ENCODE results near the gene C4A.
"Not testable (repeated sequence)": the region's sequence is repeated elsewhere in the genome, so short reads cannot be mapped to it uniquely, and the experiment has no call there.

Gene C4A

DNA sequence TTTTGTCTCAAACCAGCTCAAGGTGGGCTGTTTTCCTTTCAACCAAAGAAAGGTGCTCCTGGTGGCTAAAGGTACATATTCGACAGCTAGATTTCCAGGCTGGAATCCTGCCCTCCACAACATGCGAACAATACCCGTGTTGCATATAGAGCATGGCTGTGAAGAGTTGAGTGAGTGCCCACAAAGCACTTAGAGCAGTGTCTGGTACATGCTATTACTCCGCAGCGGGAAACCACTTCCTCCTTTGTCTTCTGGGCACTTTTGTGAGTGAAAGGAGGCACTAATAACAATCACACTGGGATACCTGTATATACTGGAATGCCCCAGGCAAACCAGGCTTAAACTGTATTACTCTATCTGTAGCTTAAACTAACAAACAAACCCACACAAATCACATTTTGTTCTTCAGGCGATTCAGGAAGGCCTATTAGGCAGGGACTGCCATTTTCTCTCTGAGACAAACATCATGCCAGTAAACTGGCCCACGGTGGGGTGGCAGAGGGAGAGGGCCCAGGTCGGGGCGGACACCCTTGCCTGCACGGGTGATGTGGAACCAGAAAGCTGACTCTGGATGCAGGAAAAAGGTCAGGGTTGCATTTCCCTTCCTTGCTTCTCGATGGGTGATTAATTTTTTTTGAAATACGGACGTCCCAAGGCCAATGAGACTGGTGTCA lies 23.1 kb downstream of the C4A start:
- not testable (repeated sequence) for H3K4me3 ChIP-seq (ENCODE audit: low read length); H3K27me3 ChIP-seq (ENCODE audit: control insufficient read depth, insufficient read depth, low read length); H3K4me1 ChIP-seq (ENCODE audit: control insufficient read depth, insufficient read depth, low read length); H3K36me3 ChIP-seq (ENCODE audit: control insufficient read depth, insufficient read depth, low read length); H3K27ac ChIP-seq (ENCODE audit: low read depth, low read length); H3K9ac ChIP-seq (ENCODE audit: low read length)

DNA sequence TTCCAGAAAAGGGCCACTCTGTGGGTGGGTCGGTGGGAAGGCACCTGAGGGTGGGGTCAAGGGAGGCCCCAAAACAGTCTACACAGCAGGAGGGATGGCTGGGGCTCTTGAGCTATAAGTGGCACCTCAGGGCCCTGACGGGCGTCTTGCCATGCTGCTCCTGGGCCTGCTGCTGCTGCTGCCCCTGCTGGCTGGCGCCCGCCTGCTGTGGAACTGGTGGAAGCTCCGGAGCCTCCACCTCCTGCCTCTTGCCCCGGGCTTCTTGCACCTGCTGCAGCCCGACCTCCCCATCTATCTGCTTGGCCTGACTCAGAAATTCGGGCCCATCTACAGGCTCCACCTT lies 23.7 kb downstream of the C4A start:
- not testable (repeated sequence) for H3K4me1 ChIP-seq (ENCODE audit: control insufficient read depth, insufficient read depth, low read length); H3K36me3 ChIP-seq (ENCODE audit: control insufficient read depth, insufficient read depth, low read length); H3K27ac ChIP-seq (ENCODE audit: low read depth, low read length); H3K27me3 ChIP-seq (ENCODE audit: control insufficient read depth, insufficient read depth, low read length); H3K9ac ChIP-seq (ENCODE audit: low read length); H3K4me3 ChIP-seq (ENCODE audit: low read length)

DNA sequence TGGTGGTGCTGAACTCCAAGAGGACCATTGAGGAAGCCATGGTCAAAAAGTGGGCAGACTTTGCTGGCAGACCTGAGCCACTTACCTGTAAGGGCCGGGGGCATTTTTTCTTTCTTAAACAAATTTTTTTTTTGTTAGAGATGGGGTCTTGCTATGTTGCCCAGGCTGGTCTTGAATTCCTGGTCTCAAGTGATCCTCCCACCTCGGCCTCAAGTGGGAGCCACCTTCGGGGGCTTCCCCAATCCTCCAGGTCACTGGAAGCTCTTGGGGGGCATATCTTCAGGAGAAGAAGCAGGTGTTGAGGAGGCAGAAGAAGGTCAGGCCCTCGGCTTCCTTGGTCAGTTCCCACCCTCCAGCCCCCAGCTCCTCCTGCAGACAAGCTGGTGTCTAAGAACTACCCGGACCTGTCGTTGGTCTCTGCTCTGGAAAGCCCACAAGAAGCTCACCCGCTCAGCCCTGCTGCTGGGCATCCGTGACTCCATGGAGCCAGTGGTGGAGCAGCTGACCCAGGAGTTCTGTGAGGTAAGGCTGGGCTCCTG lies 24.2 kb downstream of the C4A start:
- not testable (repeated sequence) for H3K9ac ChIP-seq (ENCODE audit: low read length); H3K36me3 ChIP-seq (ENCODE audit: control insufficient read depth, insufficient read depth, low read length); H3K27me3 ChIP-seq (ENCODE audit: control insufficient read depth, insufficient read depth, low read length); H3K4me3 ChIP-seq (ENCODE audit: low read length); H3K27ac ChIP-seq (ENCODE audit: low read depth, low read length); H3K4me1 ChIP-seq (ENCODE audit: control insufficient read depth, insufficient read depth, low read length)

DNA sequence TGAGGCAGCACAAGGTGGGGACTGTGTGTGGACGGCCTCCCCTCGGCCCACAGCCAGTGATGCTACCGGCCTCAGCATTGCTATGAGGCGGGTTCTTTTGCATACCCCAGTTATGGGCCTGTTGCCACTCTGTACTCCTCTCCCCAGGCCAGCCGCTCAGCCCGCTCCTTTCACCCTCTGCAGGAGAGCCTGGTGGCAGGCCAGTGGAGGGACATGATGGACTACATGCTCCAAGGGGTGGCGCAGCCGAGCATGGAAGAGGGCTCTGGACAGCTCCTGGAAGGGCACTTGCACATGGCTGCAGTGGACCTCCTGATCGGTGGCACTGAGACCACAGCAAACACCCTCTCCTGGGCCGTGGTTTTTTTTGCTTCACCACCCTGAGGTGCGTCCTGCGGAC lies 25.2 kb downstream of the C4A start:
- not testable (repeated sequence) for H3K27me3 ChIP-seq (ENCODE audit: control insufficient read depth, insufficient read depth, low read length); H3K27ac ChIP-seq (ENCODE audit: low read depth, low read length); H3K4me1 ChIP-seq (ENCODE audit: control insufficient read depth, insufficient read depth, low read length); H3K36me3 ChIP-seq (ENCODE audit: control insufficient read depth, insufficient read depth, low read length); H3K9ac ChIP-seq (ENCODE audit: low read length); H3K4me3 ChIP-seq (ENCODE audit: low read length)

DNA sequence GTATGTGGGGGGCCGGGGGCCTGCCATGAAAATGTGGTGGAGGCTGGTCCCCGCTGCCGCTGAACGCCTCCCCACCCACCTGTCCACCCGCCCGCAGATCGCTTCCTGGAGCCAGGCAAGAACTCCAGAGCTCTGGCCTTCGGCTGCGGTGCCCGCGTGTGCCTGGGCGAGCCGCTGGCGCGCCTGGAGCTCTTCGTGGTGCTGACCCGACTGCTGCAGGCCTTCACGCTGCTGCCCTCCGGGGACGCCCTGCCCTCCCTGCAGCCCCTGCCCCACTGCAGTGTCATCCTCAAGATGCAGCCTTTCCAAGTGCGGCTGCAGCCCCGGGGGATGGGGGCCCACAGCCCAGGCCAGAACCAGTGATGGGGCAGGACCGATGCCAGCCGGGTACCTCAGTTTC lies 26.2 kb downstream of the C4A start:
- not testable (repeated sequence) for H3K4me3 ChIP-seq (ENCODE audit: low read length); H3K27ac ChIP-seq (ENCODE audit: low read depth, low read length); H3K9ac ChIP-seq (ENCODE audit: low read length); H3K27me3 ChIP-seq (ENCODE audit: control insufficient read depth, insufficient read depth, low read length); H3K4me1 ChIP-seq (ENCODE audit: control insufficient read depth, insufficient read depth, low read length); H3K36me3 ChIP-seq (ENCODE audit: control insufficient read depth, insufficient read depth, low read length)

DNA sequence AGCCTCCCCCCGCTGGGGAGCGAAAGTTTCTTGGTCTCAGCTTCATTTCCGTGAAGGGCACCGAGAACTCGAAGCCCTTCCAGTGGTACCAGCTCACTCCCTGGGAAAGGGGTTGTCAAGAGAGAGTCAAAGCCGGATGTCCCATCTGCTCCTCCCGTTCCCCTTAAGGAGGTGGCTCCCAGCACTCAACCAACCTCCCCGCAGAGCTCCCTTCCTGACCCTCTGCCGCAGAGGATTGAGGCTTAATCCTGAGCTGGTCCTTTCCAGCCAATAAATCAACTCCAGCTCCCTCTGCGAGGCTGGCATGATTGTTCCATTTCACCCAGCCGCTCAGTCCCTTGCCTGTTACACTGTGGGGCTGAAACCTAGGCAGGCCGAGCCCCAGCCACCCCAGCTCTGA lies 26.8 kb downstream of the C4A start:
- H3K36me3 ChIP-seq (ENCODE audit: control insufficient read depth, insufficient read depth, low read length); H3K9ac ChIP-seq (ENCODE audit: low read length); H3K27ac ChIP-seq (ENCODE audit: low read depth, low read length); H3K4me3 ChIP-seq (ENCODE audit: low read length); H3K4me1 ChIP-seq (ENCODE audit: control insufficient read depth, insufficient read depth, low read length); H3K27me3 ChIP-seq (ENCODE audit: control insufficient read depth, insufficient read depth, low read length): not testable (repeated sequence)

DNA sequence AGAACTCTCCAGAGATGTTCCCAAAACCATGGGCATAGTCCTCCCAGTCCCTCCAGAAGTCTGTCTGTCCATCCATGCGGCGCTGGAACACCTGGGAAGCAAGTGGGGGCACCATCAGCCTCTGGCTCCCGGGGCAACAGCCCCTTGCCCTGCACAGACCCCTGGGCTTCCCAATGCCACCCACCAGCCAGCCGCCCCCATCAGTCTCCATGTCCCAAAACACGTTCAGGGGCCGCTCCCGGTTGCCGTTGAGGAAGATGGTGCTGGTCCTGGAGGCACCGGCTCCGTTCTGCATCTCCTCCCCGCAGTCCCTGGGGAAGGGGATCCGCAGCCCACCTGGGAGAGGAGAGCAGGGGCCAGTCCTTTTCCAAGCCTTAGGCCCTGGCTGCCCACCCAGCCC lies 27.7 kb downstream of the C4A start:
- H3K27ac ChIP-seq (ENCODE audit: low read depth, low read length); H3K27me3 ChIP-seq (ENCODE audit: control insufficient read depth, insufficient read depth, low read length); H3K4me3 ChIP-seq (ENCODE audit: low read length); H3K36me3 ChIP-seq (ENCODE audit: control insufficient read depth, insufficient read depth, low read length); H3K9ac ChIP-seq (ENCODE audit: low read length); H3K4me1 ChIP-seq (ENCODE audit: control insufficient read depth, insufficient read depth, low read length): not testable (repeated sequence)

DNA sequence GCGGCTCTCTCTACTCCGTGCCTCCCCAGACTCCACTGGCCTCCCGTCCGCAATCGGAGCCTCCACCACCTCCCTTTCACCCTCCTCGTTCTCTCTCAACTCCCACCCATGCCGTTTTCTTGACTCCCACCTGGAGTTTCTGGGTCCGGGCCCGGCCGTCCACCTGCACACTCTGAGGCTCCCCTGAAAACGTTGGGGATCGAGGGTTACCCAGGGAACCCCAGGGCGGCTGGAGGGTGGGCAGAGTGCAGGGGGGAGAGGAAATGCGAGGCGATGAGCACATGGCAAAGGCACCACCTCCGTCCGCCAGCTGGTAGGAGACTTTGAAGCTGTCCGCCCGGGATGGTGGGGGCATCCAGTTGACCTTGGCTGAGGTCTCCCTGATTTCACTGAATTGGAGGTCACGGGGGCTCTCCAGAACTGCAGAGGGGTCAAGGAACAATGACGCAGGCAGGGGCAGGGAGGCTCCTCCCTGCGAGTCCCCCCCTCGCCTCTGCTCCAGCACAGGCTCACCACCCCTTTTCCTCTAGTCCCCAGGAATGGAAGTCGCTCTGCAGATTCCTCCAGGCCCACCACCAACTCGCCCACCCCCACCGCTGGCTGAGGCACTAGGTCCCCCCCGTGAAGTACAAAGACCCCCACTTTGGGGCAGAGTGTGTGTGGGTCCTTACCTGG lies 29.1 kb downstream of the C4A start:
- H3K4me3 ChIP-seq (ENCODE audit: low read length); H3K9ac ChIP-seq (ENCODE audit: low read length); H3K27ac ChIP-seq (ENCODE audit: low read depth, low read length); H3K4me1 ChIP-seq (ENCODE audit: control insufficient read depth, insufficient read depth, low read length); H3K36me3 ChIP-seq (ENCODE audit: control insufficient read depth, insufficient read depth, low read length); H3K27me3 ChIP-seq (ENCODE audit: control insufficient read depth, insufficient read depth, low read length): not testable (repeated sequence)

DNA sequence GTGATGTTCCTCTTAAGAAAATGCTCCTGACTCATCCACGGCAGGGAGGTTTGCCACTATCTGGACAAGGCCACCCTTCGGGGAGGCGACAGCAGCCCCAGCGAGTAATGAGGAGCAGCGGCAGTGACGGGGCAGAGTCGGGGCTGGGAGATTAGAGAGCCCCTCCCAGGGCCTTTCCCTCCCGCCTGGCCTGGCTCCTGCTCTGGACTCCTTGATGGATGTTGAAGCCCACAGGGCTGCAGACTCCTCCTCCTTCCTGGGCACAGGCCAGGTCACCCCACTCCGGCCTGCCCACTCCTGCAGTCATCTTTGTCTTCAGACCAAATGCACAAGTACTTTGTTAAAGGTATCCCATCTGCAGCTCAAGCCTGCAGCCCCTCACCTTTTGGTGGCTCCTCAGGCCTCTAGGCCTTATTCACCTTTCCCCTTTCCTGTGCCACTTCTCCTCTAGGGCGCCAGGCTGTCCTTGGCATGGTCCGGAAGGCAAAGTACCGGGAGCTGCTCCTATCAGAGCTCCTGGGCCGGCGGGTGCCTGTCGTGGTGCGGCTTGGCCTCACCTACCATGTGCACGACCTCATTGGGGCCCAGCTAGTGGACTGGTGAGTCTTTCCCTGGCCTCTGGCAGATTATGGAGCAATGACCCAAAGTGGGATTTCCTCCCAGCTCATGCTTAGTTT lies 31.2 kb downstream of the C4A start:
- H3K27ac ChIP-seq (ENCODE audit: low read depth, low read length); H3K36me3 ChIP-seq (ENCODE audit: control insufficient read depth, insufficient read depth, low read length); H3K4me1 ChIP-seq (ENCODE audit: control insufficient read depth, insufficient read depth, low read length); H3K27me3 ChIP-seq (ENCODE audit: control insufficient read depth, insufficient read depth, low read length); H3K4me3 ChIP-seq (ENCODE audit: low read length); H3K9ac ChIP-seq (ENCODE audit: low read length): not testable (repeated sequence)

DNA sequence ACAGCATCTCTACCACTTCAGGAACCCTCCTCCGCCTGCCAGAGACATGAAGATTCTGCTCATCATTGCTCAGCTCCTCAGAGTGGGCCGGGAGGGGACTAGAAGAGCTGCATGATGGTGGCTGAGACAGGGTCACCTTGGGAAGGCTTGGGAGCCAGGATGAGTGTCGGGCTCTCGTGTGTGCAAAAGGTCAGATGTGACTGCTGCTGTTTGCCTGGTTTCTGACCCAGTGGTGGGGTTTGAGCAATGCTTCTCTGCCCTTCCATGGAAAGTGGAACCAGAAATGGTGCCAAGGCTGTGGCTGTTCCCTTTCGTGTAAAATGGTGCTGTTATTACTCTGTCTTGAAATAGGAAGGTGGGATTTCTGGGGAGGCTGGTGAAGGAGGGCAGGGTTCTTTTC lies 31.9 kb downstream of the C4A start:
- not testable (repeated sequence) for H3K27ac ChIP-seq (ENCODE audit: low read depth, low read length); H3K36me3 ChIP-seq (ENCODE audit: control insufficient read depth, insufficient read depth, low read length); H3K4me1 ChIP-seq (ENCODE audit: control insufficient read depth, insufficient read depth, low read length); H3K4me3 ChIP-seq (ENCODE audit: low read length); H3K9ac ChIP-seq (ENCODE audit: low read length); H3K27me3 ChIP-seq (ENCODE audit: control insufficient read depth, insufficient read depth, low read length)

DNA sequence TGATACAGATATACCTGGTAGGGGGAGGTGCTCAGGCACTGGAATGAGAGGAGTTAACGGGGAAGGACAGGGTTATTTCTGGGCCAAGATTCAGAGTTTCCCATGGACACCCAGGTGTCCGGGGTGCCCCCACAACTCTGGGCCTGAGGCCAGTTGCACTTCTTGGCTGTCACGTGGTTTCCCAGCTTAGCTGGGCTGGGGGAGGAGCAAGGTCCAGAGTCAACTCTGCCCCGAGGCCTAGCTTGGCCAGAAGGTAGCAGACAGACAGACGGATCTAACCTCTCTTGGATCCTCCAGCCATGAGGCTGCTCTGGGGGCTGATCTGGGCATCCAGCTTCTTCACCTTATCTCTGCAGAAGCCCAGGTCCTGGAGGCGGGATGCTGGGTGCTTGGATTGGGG lies 32.7 kb downstream of the C4A start, which contains the start of gene C4B:
C4B (plus strand) TSS at position 249 of the 400 bp plus-strand sequence; CDS start at position 300, 51 bp downstream.
- H3K4me3 ChIP-seq (ENCODE audit: low read length); H3K27me3 ChIP-seq (ENCODE audit: control insufficient read depth, insufficient read depth, low read length); H3K36me3 ChIP-seq (ENCODE audit: control insufficient read depth, insufficient read depth, low read length); H3K4me1 ChIP-seq (ENCODE audit: control insufficient read depth, insufficient read depth, low read length); H3K9ac ChIP-seq (ENCODE audit: low read length); H3K27ac ChIP-seq (ENCODE audit: low read depth, low read length): not testable (repeated sequence)

DNA sequence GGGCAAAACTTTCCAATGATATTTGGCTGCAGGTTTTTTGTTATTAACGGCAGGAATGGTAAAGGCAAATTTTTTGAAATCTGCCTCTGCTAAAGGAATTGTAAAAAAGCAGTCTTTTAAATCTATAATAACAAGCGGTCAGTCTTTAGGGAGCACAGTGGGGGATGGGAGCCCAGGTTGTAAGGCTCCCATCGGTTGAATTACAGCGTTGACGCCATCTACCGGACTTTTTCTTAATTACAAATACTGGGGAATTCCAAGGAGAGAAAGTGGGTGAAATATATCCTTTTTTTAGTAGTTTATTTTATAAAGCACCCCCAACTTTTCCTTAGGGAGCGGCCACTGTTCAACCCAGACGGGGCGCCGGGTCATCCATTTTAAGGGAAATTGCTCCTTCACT lies 40.2 kb downstream of the C4A start:
- H3K9ac ChIP-seq (ENCODE audit: low read length); H3K4me3 ChIP-seq (ENCODE audit: low read length); H3K4me1 ChIP-seq (ENCODE audit: control insufficient read depth, insufficient read depth, low read length); H3K27me3 ChIP-seq (ENCODE audit: control insufficient read depth, insufficient read depth, low read length); H3K36me3 ChIP-seq (ENCODE audit: control insufficient read depth, insufficient read depth, low read length); H3K27ac ChIP-seq (ENCODE audit: low read depth, low read length): not testable (repeated sequence)

DNA sequence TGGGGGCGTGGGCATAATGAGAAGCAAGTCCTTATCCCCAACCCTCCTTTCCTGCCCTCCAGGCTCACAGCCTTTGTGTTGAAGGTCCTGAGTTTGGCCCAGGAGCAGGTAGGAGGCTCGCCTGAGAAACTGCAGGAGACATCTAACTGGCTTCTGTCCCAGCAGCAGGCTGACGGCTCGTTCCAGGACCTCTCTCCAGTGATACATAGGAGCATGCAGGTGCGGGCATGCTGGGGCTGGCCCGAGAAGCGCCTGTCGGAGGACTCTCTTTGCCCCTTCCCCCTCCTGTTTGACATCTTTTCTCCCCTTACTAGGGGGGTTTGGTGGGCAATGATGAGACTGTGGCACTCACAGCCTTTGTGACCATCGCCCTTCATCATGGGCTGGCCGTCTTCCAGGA lies 46.8 kb downstream of the C4A start:
- not testable (repeated sequence) for H3K4me3 ChIP-seq (ENCODE audit: low read length); H3K27me3 ChIP-seq (ENCODE audit: control insufficient read depth, insufficient read depth, low read length); H3K27ac ChIP-seq (ENCODE audit: low read depth, low read length); H3K9ac ChIP-seq (ENCODE audit: low read length); H3K36me3 ChIP-seq (ENCODE audit: control insufficient read depth, insufficient read depth, low read length); H3K4me1 ChIP-seq (ENCODE audit: control insufficient read depth, insufficient read depth, low read length)

Data from rectal smooth muscle tissue (tissue), 1 donor.